Lung microvascular endothelial cell (primary cell): ENCODE measurements around the gene AQP1. TPM values are rescaled to one million over a fixed set of nuclear protein-coding genes. Genes with fewer than 3 reads are reported as not detected.

Source experiments
- DNase-seq, 2 donors: peaks; one replicate each; pipeline versions ENCODE4 v3.0.0 to v3.0.0-alpha.2; 2010; ENCODE audit warnings: low read depth in 2 of 2
- total RNA-seq: library from RNA; depleted of rRNA; stranded (reverse); fragments of >200 nt; gene quantifications from 2 replicates; pipeline ENCODE4 v1.2.1, GENCODE V29; 2014

The AQP1 gene
- total RNA-seq, 1 donor from 2014 or later, result 1.4 TPM

DNA sequence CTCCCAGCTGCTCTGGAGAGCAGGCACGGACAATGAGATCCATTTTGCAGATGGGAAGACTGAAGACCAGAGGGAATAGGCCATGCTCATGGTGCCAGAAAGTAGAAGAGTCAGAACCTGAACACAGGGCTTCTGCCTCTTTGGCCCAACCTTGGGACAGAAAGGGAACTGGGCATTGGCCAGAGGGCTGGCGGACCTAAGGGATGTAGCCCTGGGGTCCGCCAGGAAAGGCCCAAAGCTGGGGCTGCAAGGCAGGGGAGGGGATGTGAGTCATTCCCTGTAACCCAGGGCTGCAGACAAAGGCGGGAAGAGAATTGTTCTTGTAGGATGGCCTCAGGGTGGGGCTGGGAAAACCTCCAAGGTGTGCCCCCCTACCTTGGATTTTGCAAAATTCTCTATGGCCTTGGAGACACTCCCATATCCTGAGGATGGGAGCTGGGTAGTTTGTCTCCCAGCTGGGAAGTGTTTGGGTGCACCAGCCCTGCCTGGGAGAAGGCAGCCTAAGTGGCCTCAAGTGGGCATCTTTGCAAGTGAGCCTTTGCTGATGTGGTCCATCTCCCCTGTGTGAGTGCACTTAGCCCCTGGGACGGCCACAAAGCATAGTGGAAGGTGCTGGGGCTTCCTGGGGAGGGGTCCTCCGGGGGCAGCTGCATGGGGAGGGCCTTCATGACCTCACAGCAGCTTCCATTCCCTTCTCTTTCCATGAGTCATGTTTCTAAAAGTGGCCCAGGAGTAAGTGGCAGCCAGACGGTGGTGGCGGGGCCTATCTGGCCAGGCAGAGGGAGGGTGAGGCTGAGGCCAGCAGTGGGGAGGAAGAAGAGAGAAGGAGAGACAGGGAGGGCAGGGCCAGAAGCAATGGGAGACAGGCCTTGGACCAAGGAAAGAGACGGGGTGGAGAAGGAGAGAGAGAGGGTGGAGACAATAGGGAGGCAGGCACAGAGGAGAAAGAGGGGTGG, 9.2 kb downstream of the AQP1 start:
- peak; percentile 44 to 68 for DNase-seq

DNA sequence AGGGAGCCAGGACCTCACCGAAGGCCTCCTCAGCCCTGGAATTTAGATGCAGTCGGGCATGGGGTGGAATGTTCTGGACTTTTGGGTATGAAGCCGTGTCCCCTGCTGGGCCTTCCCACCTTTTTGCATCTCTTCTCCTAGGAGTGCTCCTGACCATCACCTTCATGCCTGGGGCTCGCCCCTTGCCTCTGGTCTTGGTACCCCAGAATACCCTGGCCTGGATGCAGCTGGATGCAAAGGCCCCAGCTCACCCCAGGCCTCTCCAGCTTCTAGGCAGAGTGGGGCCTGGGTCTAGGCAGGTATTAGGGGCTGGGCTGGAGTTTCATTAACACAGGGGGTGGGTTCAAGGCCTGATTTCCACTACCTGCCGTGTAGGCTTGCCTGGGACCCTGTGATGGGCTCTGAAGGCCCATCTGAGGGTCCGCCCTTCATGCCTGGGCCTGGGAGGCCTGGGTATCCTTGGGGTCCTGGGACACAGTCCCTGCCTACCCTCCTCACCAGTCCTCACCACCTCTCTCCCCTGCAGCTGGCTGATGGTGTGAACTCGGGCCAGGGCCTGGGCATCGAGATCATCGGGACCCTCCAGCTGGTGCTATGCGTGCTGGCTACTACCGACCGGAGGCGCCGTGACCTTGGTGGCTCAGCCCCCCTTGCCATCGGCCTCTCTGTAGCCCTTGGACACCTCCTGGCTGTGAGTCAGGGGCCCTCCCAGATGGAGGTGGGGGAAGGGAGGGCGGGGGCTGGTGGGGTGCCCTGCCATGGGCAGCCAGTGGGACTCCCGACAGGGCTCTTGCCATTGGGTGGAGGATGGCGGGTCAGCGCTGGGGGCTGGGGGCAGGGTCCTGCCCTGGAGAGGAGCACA, 10.1 kb downstream of the AQP1 start:
- no peak for DNase-seq

DNA sequence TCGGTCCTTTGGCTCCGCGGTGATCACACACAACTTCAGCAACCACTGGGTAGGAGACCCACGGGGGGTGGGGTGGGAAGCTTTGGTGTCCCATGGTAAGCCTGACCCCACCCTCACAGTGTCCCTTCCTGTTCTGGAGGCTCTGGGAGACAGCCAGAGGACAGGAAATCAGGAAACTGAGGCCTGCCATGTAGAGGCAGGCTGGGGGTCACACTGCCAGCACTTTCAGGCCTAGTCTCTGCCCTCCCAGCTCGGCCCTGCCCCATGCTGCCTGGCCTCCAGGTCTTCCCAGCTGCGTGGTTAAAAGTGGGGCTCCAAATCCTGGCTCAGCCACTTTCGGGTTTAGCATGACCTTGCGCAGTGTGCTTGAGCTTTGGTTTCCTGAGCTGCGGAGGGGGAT, 10.9 kb downstream of the AQP1 start:
- no peak for DNase-seq

DNA sequence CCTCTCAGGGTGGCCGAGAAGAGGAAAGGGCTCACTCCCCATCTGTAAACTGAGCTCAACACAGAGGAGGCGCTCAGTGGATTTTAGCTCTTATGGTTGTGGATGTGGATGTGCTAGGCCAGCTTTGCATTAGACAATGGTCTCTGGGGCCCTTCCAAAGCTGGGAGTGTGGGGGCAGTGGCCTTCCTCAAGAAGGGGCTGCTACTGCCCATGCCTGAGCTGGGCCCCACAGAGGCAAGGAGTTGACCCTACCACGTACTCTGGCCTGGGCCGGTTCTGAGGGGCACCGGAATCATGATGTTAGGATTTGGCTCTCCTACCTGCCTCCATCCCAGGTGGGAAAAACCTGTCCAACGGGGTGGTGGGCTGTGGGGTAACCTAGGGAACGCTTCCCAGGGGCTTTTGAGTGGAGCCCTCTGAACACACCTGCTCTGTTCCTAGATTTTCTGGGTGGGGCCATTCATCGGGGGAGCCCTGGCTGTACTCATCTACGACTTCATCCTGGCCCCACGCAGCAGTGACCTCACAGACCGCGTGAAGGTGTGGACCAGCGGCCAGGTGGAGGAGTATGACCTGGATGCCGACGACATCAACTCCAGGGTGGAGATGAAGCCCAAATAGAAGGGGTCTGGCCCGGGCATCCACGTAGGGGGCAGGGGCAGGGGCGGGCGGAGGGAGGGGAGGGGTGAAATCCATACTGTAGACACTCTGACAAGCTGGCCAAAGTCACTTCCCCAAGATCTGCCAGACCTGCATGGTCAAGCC, 11.5 kb downstream of the AQP1 start:
- DNase-seq, result no peak

DNA sequence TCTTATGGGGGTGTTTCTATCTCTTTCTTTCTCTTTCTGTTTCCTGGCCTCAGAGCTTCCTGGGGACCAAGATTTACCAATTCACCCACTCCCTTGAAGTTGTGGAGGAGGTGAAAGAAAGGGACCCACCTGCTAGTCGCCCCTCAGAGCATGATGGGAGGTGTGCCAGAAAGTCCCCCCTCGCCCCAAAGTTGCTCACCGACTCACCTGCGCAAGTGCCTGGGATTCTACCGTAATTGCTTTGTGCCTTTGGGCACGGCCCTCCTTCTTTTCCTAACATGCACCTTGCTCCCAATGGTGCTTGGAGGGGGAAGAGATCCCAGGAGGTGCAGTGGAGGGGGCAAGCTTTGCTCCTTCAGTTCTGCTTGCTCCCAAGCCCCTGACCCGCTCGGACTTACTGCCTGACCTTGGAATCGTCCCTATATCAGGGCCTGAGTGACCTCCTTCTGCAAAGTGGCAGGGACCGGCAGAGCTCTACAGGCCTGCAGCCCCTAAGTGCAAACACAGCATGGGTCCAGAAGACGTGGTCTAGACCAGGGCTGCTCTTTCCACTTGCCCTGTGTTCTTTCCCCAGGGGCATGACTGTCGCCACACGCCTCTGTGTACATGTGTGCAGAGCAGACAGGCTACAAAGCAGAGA, 12.2 kb downstream of the AQP1 start:
- DNase-seq, result no peak

DNA sequence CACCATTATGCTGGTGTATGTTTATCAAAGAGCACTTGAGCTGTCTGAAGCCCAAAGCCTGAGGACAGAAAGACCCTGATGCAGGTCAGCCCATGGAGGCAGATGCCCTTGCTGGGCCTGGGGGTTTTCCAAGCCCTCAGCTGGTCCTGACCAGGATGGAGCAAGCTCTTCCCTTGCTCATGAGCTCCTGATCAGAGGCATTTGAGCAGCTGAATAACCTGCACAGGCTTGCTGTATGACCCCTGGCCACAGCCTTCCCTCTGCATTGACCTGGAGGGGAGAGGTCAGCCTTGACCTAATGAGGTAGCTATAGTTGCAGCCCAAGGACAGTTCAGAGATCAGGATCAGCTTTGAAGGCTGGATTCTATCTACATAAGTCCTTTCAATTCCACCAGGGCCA, 13.0 kb downstream of the AQP1 start:
- no peak for DNase-seq

DNA sequence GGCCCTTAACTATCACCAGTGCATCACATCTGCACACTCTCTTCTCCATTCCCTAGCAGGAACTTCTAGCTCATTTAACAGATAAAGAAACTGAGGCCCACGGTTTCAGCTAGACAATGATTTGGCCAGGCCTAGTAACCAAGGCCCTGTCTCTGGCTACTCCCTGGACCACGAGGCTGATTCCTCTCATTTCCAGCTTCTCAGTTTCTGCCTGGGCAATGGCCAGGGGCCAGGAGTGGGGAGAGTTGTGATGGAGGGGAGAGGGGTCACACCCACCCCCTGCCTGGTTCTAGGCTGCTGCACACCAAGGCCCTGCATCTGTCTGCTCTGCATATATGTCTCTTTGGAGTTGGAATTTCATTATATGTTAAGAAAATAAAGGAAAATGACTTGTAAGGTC, 13.5 kb downstream of the AQP1 start:
- DNase-seq, result no peak

DNA sequence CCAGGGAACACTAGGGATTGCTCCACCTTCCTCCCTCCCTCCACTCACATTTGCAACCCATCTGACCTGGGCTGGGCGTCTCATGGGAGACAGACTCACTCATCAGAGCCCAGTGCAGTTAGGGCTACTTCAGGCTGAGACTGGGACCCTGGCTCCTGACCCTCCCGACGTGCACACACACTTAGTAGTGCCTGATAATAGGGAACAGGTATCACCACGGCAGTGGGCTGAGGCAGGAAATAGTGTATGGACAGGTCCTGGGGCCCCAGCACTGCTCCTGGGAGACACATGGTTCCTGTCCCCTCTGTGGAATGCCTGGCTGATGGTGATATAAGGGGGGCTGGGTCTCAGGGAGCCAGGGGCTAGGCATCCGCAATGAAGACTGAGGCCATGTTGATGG, 14.3 kb downstream of the AQP1 start:
- no peak for DNase-seq

DNA sequence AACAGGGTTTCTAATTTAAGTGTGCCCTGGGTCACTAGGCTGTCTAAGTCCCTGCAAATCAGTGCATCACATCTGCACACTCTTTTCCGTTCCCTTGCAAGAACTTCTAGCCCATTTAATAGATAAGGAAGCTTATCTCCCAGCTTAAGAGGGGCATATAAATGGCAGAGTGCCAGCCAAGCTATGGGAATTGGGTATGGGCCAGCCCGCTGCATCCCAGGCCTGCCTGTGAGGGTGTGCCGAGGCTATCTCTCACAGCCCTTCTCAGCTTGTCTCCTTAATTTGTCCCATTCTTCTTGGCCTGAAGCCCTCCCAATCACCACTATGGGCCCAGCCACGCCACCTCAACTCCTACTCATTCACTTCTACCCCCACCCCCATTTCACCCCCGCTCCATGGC, 14.7 kb downstream of the AQP1 start:
- no peak for DNase-seq

DNA sequence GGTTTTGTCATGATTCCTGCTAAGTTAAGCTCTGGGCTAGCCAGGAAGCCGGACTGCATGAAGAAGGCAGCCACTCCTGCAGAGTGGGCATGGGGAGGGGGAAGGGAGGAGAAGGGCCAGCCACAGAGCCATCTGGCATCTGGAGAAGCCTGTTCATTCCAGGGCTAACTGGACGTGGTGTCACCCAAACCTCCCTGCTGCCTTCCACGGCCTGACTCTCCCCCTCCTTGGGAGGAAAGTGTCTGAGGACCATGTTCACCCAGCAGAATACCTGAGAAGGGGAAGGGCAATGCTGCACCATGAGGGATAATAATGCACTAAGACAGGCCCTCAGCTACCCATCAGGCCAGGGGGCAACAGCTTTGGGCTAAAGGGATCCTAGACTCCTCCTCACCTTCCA, 15.4 kb downstream of the AQP1 start:
- no peak for DNase-seq

DNA sequence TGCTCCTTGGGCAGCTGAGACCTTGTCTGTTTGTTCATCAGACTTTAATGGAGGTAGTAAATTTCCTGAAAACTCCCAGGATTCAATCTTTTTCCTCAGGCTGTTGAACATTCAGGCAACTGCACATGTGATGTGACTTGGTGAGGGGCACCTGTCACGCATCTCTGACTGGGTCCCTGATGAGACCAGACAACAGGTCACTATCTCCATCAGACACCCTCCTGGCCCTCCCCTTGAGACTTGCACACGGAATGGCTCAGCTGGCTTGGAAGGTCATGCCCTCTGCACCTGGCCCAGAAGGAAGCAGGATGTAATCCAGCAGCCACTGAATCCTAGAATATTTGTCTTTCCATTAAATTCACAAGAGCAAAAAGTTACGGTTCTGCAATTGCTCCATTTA, 15.9 kb downstream of the AQP1 start:
- DNase-seq, result no peak

DNA sequence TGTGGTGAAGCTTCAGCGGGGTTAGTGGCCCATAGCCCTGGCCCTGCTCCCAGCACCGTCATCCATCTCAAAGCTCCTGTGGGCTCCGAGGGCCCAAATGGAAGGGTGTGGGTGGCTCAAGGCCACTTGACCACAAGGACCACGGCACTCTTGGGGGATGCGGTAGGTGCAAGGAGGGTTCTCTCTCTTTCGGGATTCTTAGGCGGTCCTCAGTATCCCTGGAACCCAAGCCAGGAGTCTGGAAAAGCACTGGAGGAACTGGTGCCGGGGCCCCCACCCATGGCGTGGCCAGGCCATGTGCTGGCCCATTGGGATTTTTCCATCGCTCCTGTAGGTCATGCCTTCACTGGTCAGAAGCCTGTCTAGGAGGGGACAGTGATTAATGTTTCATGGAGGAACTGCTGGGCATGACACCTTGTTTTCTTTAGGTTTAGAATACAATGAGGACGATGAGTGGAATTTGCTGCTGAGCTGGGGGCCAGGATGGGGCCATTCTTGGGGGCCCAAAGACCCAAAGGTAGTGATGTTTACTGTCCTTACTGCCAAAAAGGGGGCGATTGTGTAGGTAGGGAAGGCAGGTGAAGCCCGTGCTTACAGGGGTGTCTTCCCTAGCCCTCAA, 16.7 kb downstream of the AQP1 start:
- no peak for DNase-seq

DNA sequence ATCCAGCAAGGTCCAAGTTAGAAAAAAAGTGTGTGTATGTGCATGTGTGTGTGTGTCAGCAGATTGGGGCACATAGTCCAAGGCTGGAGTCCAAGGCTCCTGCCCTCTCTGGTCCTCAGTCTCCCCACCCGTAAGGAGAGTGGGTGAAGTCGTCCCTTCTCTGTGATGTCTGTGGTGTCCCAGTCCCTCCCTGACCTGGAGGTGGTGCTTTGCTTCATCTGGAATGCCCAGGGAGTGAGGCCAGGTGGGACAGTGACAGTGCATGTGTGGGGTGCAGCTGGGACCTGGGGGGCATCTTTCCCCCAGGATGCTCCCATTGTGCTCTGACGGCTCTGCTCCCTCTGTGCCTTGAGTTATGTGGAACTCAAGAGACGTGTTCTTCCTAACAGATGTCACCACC, 18.0 kb downstream of the AQP1 start:
- DNase-seq, result no peak

DNA sequence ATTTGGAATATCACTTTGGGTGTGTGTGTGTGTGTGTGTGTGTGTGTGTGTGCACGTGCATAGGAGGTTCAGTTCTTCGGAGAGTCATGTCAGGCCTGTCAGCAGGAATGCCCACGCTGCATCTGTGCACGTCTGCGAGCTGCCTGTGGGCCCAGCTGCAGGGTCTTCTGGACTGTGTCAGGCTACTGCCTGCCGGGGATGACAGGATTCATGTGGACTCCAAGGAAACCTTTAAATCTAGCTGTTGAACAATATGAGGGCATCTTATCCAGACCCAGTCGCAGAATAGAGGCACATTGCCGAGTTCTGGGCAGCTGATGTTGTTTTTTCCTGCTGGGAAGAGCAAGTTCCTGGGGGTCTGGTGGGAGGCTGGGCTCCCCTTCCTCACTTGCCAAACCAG, 19.0 kb downstream of the AQP1 start:
- DNase-seq, result no peak

DNA sequence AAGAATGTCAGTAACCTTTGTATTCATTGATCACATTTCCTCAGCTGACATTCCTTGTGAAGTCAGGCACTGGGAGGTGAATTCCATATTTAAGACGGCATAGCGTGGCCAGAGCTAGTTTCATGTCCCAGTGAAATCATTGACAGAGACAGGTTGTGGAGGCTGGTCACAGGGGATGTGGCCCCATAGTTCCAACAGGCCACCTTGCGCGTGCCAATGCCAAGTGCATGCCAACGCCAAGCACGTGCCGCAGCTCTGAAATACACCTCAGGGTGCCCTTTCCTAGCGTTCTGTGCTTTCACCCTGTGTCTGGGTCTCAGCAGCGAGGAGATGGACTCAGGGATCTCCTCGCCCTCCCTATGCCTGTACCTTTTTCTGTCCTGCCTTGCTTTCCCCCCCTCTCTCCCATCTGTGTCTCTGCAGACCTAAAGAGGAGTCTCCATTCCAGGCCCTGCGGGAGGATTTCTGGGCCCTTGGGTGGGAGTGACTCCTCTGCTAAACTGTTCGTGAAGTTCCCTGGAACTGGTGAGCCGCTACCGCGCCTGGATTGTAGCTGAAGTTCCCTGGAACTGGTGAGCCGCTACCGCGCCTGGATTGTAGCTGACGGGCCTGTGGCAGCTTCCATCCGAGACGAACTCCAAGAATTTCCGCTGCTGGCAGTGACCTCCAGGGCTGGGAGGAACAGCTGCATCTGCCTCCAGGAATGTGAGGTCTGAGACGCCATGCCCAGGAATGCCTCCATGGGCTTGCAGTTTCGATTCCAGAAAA, 19.7 kb downstream of the AQP1 start:
- peak in 1 of 2 donors; percentile 61 for DNase-seq

DNA sequence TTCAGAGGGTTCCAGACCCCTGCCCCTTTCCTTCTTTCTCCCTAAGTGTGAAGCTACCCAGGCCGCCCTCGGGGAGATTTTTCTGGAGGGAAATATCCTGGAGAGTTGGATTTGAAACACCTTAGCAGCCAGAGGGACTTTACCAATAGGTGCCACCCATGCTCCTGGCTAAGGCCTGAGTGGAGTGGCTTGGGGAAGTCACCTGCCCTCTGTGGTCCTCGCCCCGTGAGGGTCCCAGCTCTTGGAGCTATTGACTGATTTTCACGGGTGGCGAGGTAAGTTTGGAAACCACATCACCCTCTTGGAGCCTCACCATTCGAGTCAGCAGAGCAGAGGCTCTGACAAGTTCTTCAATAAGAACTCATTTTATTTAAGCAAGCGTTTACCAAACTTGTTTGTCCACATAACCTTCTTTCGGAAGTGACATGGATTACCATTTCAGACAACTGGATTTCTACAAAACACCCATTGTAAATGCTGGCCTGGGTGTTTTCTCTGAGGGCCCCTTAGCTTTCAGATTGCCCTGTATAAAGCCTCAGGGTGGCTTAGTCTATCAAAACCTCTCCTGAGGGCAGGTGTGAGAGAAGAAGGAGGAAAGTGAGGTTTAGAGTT, 20.4 kb downstream of the AQP1 start:
- no peak for DNase-seq

DNA sequence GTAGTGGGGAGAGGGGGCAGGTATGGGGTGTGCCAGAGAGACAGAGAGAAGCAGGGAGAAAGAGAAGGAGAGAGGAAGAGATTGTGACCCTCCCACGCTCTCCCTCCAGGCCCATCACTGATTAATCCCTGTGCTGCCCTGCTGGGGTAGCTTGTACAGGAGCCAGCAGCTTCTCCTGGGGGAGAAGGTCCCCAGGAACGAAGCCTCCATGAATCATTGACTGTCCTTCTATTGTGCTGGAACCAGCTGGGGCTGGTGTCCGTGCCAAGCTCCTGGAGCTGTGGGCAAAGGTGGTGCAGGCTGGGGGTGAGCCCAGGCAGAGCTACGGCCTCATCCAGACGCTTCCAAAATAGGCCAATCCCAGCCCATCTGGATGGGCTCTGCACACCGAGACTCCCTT, 20.9 kb downstream of the AQP1 start:
- DNase-seq, result no peak

DNA sequence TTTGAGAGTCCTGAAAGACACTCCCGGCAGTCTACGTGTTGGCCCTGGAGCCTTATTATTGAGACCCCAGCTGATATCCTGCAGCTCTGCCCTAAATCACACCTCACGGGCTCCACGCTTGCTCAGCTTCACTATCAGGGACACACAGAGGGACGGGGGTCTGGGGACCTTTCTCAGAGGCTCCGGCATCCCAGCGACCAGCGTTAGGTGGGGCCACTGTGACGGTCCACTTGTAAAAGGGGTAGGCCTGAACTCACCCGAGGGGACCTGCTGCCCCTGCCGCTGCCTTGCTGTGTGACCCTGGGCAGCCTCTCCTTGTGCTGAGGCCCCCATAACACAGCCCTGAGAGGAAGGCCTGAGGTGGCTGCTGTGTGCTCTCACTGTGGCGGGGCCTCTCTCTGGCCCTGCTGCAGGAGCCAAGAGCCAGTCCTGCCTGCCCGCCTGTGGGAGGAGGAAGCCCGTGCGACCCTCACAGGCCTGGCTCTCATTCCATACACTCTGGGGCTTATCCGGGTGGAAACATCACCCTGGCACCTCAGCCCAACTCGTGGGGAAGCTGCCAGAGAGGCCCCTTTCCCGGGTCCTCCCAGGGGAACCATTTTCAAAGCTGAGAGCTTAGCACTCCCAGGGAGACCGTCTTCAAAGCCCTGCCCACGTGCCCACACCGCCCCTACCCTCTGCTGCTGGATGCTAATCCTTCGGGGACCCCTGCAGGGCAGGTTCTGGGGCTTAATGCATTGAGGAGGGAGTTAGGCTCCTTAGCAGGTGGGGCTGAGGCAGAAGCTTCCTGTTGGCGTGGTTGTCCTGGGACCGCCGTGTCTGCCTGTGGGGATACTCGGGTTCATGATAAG, 21.7 kb downstream of the AQP1 start:
- no peak for DNase-seq

DNA sequence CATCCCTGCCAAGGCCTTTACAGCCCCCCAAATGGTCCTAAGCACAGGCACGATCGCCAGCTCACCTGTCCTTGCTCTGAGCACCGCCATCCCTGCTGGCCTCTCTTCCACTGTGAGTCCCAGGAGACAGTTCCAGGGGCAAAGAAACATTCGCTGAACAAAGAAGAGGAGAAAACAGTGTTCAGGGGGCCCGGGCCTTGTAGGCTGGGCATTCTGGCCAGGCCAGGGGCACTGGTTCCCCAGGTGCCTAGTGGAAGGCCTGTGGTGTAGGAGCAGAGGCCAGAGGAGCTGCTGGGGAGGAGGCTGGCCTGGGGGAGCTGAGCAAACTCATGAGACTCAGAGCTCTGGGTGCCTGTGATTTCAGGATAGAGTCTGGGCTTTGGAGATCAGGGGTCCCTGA, 22.6 kb downstream of the AQP1 start:
- no peak for DNase-seq
